ENCODE data around the gene C14orf132.

C14orf132 gene

GRCh38 chr14:96039633-96040311 is 610 bp downstream of the C14orf132 start:
- DNase-seq (ENCODE audit: low spot score): no peak
- TF ChIP-seq CTCF (IDR thresholded peaks at IDR 0.05; ENCODE audit: extremely low read depth, insufficient read depth, missing control alignments): peak; percentile 17
- in situ Hi-C loops (cut with MboI; ENCODE audit: low pct_unique_long_range_greater_than_20kb, low sequenced_read_pairs, unreplicated experiment): no loop called here

- no peak for DNase-seq (ENCODE audit: low spot score)
- in situ Hi-C loops (cut with MboI; ENCODE audit: low pct_unique_long_range_greater_than_20kb, low sequenced_read_pairs, unreplicated experiment): no loop called here
- TF ChIP-seq CTCF (IDR thresholded peaks at IDR 0.05; ENCODE audit: extremely low read depth, insufficient read depth, missing control alignments): no peak
These were observed 1.7 kb downstream of the C14orf132 start for GRCh38 chr14:96040828-96041371.

GRCh38 chr14:96042248-96042930 is 3.2 kb downstream of the C14orf132 start:
- in situ Hi-C loops (cut with MboI; ENCODE audit: low pct_unique_long_range_greater_than_20kb, low sequenced_read_pairs, unreplicated experiment): no loop called here
- no peak for TF ChIP-seq CTCF (IDR thresholded peaks at IDR 0.05; ENCODE audit: extremely low read depth, insufficient read depth, missing control alignments)
- DNase-seq (ENCODE audit: low spot score): no peak

- TF ChIP-seq CTCF (IDR thresholded peaks at IDR 0.05; ENCODE audit: extremely low read depth, insufficient read depth, missing control alignments): no peak
- DNase-seq (ENCODE audit: low spot score): no peak
- in situ Hi-C loops (cut with MboI; ENCODE audit: low pct_unique_long_range_greater_than_20kb, low sequenced_read_pairs, unreplicated experiment): no loop called here
These were observed 7.5 kb downstream of the C14orf132 start for GRCh38 chr14:96046630-96047029.

- in situ Hi-C loops (cut with MboI; ENCODE audit: low pct_unique_long_range_greater_than_20kb, low sequenced_read_pairs, unreplicated experiment): no loop called here
- DNase-seq (ENCODE audit: low spot score): no peak
These were observed 7.9 kb downstream of the C14orf132 start for GRCh38 chr14:96047101-96047500.

GRCh38 chr14:96049932-96050331 is 10.8 kb downstream of the C14orf132 start:
- in situ Hi-C loops (cut with MboI; ENCODE audit: low pct_unique_long_range_greater_than_20kb, low sequenced_read_pairs, unreplicated experiment): no loop called here

More at GRCh38 chr14:96047101-96047500, 7.9 kb downstream of the C14orf132 start:
- TF ChIP-seq CTCF (IDR thresholded peaks at IDR 0.05; ENCODE audit: extremely low read depth, insufficient read depth, missing control alignments): no peak

More at GRCh38 chr14:96049932-96050331, 10.8 kb downstream of the C14orf132 start:
- no peak for DNase-seq (ENCODE audit: low spot score)
- no peak for TF ChIP-seq CTCF (IDR thresholded peaks at IDR 0.05; ENCODE audit: extremely low read depth, insufficient read depth, missing control alignments)

All from GM13977 (cell line).